ENCODE measurements around the gene KDM4B. TPM values are rescaled to one million over a fixed set of nuclear protein-coding genes. Genes with fewer than 3 reads are reported as not detected.

Gene KDM4B
- total RNA-seq, 1 experiment from 2014 or later, result 43.7 TPM

GRCh38 chr19:5149932-5150901 lies 181.3 kb downstream of the KDM4B start:
- no peaks in the 10 kb centered on the region for H3K9me3 ChIP-seq (ENCODE audit: control insufficient read depth, low read depth, low read length)
- H3K4me1 ChIP-seq (ENCODE audit: insufficient read depth, low read length), result no peaks in the 10 kb centered on the region
- no peak overlapping the region for H2BK15ac ChIP-seq (ENCODE audit: low read depth, low read length)
- peak overlapping the region in 1 of 2 experiments; percentile 48; a peak in 2 of 5 replicates for H3K4me3 Mint-ChIP-seq
- H3K4me1 Mint-ChIP-seq, result peaks cover 0 to 32% of the 10 kb centered on the region in 2 experiments; a peak in 3 of 4 replicates
- H2BK12ac ChIP-seq (ENCODE audit: insufficient read length, low read depth, low read length), result no peak overlapping the region
- H4K20me1 ChIP-seq (ENCODE audit: control insufficient read depth, insufficient read depth, insufficient read length), result no peaks in the 10 kb centered on the region
- H2BK120ac ChIP-seq (ENCODE audit: low read depth, low read length, poor library complexity, severe bottlenecking), result no peak overlapping the region
- no peak overlapping the region for H3K23ac ChIP-seq (ENCODE audit: insufficient read length, low read depth, low read length)
- H4K91ac ChIP-seq (ENCODE audit: insufficient read length, low read depth, low read length), result no peak overlapping the region
- no peaks in the 10 kb centered on the region for H3K23me2 ChIP-seq (ENCODE audit: insufficient read length, low read depth, low read length, poor library complexity, severe bottlenecking)
- no peak overlapping the region for H2BK5ac ChIP-seq (ENCODE audit: insufficient read length, low read length)
- no peaks in the 10 kb centered on the region for H3K27me3 ChIP-seq (ENCODE audit: insufficient read depth, low read length)
- no peak overlapping the region for H2AFZ ChIP-seq (ENCODE audit: low read length)
- H3K4ac ChIP-seq (ENCODE audit: low read depth, low read length), result no peak overlapping the region
- H3K9me3 Mint-ChIP-seq, result no peaks in the 10 kb centered on the region
- no peak overlapping the region for H2BK20ac ChIP-seq (ENCODE audit: low read depth, low read length, poor library complexity, severe bottlenecking)
- no peak overlapping the region for H4K5ac ChIP-seq (ENCODE audit: insufficient read length, low read depth, low read length)
- no peak overlapping the region for H3K4me2 ChIP-seq (ENCODE audit: insufficient read depth, insufficient read length, low read length)
- H3K9ac ChIP-seq (ENCODE audit: extremely low read depth, insufficient read length, low read length), result no peak overlapping the region
- H3K27me3 Mint-ChIP-seq (ENCODE audit: low read depth), result no peaks in the 10 kb centered on the region
- H3K27ac Mint-ChIP-seq, result peak overlapping the region in 1 of 3 experiments; percentile 51; a peak in 1 of 7 replicates
- no CpG with 5 or more reads among the region's 36 CpGs for WGBS (ENCODE audit: extremely low coverage, insufficient read length, low lambda C conversion rate)
- TF ChIP-seq, protein P1, sequence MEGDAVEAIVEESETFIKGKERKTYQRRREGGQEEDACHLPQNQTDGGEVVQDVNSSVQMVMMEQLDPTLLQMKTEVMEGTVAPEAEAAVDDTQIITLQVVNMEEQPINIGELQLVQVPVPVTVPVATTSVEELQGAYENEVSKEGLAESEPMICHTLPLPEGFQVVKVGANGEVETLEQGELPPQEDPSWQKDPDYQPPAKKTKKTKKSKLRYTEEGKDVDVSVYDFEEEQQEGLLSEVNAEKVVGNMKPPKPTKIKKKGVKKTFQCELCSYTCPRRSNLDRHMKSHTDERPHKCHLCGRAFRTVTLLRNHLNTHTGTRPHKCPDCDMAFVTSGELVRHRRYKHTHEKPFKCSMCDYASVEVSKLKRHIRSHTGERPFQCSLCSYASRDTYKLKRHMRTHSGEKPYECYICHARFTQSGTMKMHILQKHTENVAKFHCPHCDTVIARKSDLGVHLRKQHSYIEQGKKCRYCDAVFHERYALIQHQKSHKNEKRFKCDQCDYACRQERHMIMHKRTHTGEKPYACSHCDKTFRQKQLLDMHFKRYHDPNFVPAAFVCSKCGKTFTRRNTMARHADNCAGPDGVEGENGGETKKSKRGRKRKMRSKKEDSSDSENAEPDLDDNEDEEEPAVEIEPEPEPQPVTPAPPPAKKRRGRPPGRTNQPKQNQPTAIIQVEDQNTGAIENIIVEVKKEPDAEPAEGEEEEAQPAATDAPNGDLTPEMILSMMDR (conservative IDR thresholded peaks at IDR 0.05), result no peak
- H2AK5ac ChIP-seq (ENCODE audit: insufficient read length, low read length), result no peak overlapping the region
- no peak overlapping the region for H3K14ac ChIP-seq (ENCODE audit: insufficient read depth, low read length)
- peaks cover 4 to 31% (median 22%) of the 10 kb centered on the region in 3 experiments; a peak in 6 of 7 replicates for H3K36me3 Mint-ChIP-seq (ENCODE audit: insufficient read depth in 1 of 3, low read depth in 3 of 3)
- no peaks in the 10 kb centered on the region for H3K79me2 ChIP-seq (ENCODE audit: insufficient read depth, low read length)
- H4K8ac ChIP-seq (replicated peaks; ENCODE audit: insufficient read length, low read depth, low read length), result no peak overlapping the region
- H3K56ac ChIP-seq (ENCODE audit: insufficient read length, low read depth, low read length), result no peak overlapping the region
- H3T11ph ChIP-seq (ENCODE audit: low read length), result no peak overlapping the region
- H3K18ac ChIP-seq (ENCODE audit: insufficient read length, low read depth, low read length), result no peak overlapping the region
- no peaks in the 10 kb centered on the region for H3K79me1 ChIP-seq (ENCODE audit: insufficient read depth, low read depth, low read length, poor library complexity, severe bottlenecking)
- peak; percentile 35 for DNase-seq
- H3K27ac ChIP-seq (ENCODE audit: insufficient read length, low read depth, low read length), result no peak overlapping the region
